KMS-11 (cell line): Measurements from ENCODE around the gene IL1RN.

Experiments
- H2AFZ ChIP-seq: fragments of 200-600 bp; sonication (generic); 2 replicates; pipeline ENCODE4 v1.6.1; 2016; ENCODE audit warnings: antibody characterized with exemption, mixed run types, low read depth
- H3K27ac ChIP-seq: fragments of 200-600 bp; sonication (generic); 2 replicates; pipeline ENCODE4 v1.6.1; 2016; ENCODE audit warnings: mild to moderate bottlenecking, mixed run types
- H3K27me3 ChIP-seq: fragments of 200-600 bp; sonication (generic); 2 replicates; pipeline ENCODE4 v1.6.1; 2017; ENCODE audit warnings: mild to moderate bottlenecking, low read depth, mixed run types, moderate library complexity; ENCODE audit not compliant: insufficient read depth
- H3K36me3 ChIP-seq: fragments of 200-600 bp; sonication (generic); 2 replicates; pipeline ENCODE4 v1.6.1; 2017; ENCODE audit warnings: mild to moderate bottlenecking, mixed run types; ENCODE audit not compliant: insufficient read depth
- H3K4me1 ChIP-seq: fragments of 200-600 bp; sonication (generic); 2 replicates; pipeline ENCODE4 v1.6.1; 2016; ENCODE audit warnings: mild to moderate bottlenecking, low read depth, mixed run types; ENCODE audit not compliant: poor library complexity, severe bottlenecking
- H3K4me2 ChIP-seq: fragments of 200-600 bp; sonication (generic); 2 replicates; pipeline ENCODE4 v1.7.0; 2016; ENCODE audit warnings: mild to moderate bottlenecking, mixed run types
- H3K4me3 ChIP-seq: fragments of 200-600 bp; sonication (generic); IDR thresholded peaks from 2 replicates; pipeline ENCODE4 v1.6.1; 2017; ENCODE audit warnings: low read depth, low read length, mixed read lengths; ENCODE audit not compliant: insufficient read depth
- H3K79me2 ChIP-seq: fragments of 200-600 bp; sonication (generic); 2 replicates; pipeline ENCODE4 v1.6.1; 2016; ENCODE audit warnings: low read depth, mixed run types; ENCODE audit not compliant: insufficient read depth
- H3K9ac ChIP-seq: fragments of 200-600 bp; sonication (generic); 2 replicates; pipeline ENCODE4 v1.6.1; 2016; ENCODE audit warnings: mild to moderate bottlenecking, mixed run types
- H4K20me1 ChIP-seq: fragments of 200-600 bp; sonication (generic); 2 replicates; pipeline ENCODE4 v1.6.1; 2016; ENCODE audit warnings: mild to moderate bottlenecking, mixed run types; ENCODE audit not compliant: insufficient read depth
- TF ChIP-seq, protein P1 (sequence below): fragments of 200-600 bp; sonication (generic); conservative IDR thresholded peaks from 2 replicates; pipeline ENCODE4 v1.6.1; 2017; ENCODE audit warnings: low read depth, mild to moderate bottlenecking, antibody characterized with exemption, low read length, moderate library complexity, mixed read lengths

The IL1RN gene

DNA sequence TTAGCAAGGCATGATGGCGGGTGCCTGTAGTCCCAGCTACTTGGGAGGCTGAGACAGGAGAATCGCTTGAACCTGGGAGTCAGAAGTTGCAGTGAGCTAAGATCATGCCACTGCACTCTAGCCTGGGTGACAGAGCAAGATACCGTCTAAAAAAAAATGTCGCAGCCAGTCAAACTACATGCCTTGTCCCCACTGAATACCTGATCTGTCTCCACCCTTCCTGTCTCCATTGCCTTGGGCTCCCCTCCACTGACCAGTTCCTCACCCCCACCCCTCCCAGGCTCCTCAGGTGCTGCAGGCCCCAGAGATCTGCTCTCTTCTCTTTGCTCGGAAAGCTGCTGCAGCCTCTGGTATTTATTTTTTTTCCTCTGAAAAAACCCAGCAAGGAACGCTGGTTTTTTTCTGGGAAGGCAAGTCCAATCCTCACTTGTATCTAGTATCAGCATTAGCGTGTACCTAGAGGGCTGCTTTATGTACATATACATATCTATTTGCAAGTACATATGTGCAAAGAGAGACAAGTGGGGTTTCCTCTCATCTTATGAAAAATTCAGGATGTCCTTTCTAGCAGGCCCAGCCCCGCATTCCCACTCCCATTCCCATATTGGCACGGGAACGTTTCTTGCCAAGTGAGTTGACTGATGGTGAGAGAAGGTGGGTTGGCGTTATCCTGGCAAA is 50.8 kb downstream of the IL1RN start:
- Histone ChIP-seq H3K9ac (no peak overlapping the region), H3K79me2 (0 out of 2 replicates have a peak, but pooled peaks cover 4% of the 10 kb centered on the region), H3K4me3 (no peak overlapping the region), H3K27me3 (no peaks in the 10 kb centered on the region), H3K4me2 (no peak overlapping the region), H3K27ac (no peak overlapping the region), H4K20me1 (no peaks in the 10 kb centered on the region), H3K36me3 (no peaks in the 10 kb centered on the region), H3K4me1 (peaks cover 8% of the 10 kb centered on the region), H2AFZ (no peak overlapping the region)
- TF ChIP-seq, protein P1, sequence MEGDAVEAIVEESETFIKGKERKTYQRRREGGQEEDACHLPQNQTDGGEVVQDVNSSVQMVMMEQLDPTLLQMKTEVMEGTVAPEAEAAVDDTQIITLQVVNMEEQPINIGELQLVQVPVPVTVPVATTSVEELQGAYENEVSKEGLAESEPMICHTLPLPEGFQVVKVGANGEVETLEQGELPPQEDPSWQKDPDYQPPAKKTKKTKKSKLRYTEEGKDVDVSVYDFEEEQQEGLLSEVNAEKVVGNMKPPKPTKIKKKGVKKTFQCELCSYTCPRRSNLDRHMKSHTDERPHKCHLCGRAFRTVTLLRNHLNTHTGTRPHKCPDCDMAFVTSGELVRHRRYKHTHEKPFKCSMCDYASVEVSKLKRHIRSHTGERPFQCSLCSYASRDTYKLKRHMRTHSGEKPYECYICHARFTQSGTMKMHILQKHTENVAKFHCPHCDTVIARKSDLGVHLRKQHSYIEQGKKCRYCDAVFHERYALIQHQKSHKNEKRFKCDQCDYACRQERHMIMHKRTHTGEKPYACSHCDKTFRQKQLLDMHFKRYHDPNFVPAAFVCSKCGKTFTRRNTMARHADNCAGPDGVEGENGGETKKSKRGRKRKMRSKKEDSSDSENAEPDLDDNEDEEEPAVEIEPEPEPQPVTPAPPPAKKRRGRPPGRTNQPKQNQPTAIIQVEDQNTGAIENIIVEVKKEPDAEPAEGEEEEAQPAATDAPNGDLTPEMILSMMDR, result no peak

DNA sequence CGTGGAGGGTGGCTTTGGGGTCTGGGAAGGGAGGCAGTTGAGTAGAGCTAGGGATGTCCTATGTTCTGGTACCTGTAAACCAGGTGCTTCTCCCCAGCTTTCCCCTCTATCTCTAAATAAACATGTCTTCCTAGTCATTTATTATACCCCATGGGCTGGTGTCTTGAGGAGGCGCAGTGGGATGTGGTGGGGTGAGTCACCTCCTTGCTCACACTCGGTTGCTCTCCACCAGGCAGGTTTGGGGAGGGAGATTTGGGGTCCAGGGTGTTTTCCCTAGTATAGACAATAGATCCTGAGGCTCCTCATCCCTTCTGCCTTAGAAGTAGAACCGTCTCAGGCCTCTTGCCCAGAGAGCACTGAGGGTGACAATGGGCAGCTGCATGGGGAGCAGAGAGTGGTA is 51.5 kb downstream of the IL1RN start:
- Histone ChIP-seq H4K20me1 (no peaks in the 10 kb centered on the region), H3K9ac (no peak overlapping the region), H3K4me2 (no peak overlapping the region), H3K27me3 (no peaks in the 10 kb centered on the region), H2AFZ (no peak overlapping the region), H3K27ac (no peak overlapping the region), H3K36me3 (no peaks in the 10 kb centered on the region), H3K4me1 (peaks cover 8% of the 10 kb centered on the region), H3K79me2 (0 out of 2 replicates have a peak, but pooled peaks cover 4% of the 10 kb centered on the region), H3K4me3 (no peak overlapping the region)
- TF ChIP-seq, protein P1, result no peak

DNA sequence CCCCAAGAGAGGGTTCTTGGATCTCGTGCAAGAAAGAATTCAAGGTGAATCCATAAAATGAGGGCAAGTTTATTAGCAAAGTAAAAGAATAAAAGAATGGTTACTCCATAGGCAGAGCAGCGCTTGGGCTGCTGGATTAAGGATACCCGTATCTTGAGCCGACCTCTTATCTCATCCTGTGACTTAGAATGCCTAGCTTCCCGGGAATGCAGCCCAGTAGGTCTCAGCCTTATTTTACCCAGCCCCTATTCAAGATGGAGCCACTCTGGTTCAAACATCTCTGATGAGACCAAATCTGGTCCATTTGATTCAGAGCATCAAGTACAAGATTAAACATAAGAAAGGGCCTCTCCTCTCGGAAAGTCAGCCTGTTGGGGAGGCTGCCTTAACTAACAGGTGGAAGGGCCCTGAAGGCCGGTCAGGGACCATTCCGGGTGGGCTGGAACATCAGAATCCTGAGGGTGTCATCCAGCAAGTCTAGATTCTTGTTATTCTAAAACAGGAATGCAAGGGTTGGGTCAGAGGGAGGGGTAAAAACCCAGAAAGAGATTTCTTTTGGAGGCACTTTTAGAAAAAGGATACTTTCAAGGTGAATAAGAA is 52.1 kb downstream of the IL1RN start:
- H3K27me3 ChIP-seq, result no peaks in the 10 kb centered on the region
- 0 out of 2 replicates have a peak, but pooled peaks cover 4% of the 10 kb centered on the region for H3K79me2 ChIP-seq
- TF ChIP-seq, protein P1, result no peak
- no peak overlapping the region for H3K27ac ChIP-seq
- no peak overlapping the region for H3K9ac ChIP-seq
- no peak overlapping the region for H3K4me3 ChIP-seq
- H3K36me3 ChIP-seq, result no peaks in the 10 kb centered on the region
- H4K20me1 ChIP-seq, result no peaks in the 10 kb centered on the region
- H2AFZ ChIP-seq, result no peak overlapping the region
- no peak overlapping the region for H3K4me2 ChIP-seq
- peaks cover 8% of the 10 kb centered on the region for H3K4me1 ChIP-seq

DNA sequence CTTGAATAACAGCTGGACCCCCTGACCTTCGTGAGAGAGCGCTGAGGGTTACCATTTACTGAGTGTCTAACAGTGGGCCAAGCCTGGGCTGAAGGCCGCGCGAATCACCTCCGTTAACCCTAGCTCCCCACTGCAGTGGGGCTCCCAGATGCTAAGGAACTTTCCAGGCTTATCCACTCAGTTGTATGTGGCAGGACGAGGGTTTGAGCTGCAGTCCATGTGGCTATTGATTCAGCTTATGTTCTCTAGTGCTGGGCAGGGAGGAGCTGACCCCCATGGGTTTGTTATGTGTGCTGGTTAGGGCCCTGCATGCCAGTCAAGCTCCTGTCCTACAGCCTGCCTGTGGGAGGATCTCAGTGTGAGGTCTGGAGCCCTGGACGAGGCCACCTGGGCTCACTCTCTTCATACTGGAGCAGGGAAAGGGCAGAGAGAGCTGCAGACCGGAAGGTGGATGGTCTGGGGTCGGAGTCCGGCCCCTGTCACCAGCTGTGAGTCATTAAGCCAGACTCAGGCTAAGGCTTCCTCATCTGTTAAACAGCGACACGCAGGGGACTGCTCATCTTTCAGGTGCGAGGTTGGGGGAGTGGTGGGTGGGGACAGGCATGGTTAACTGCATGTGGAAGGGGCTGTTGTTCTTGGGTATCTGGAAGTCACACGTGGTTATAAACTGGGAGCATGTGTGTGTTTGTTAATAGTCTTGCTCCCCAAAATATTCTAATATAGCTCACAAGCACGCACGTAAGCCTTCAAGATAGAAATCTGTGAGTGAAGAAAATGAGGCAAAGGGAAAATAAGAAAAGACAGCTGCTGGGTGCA is 52.9 kb downstream of the IL1RN start:
- TF ChIP-seq, protein P1, result no peak
- no peak overlapping the region for H3K4me3 ChIP-seq
- no peaks in the 10 kb centered on the region for H3K36me3 ChIP-seq
- no peak overlapping the region for H3K4me2 ChIP-seq
- H4K20me1 ChIP-seq, result no peaks in the 10 kb centered on the region
- no peak overlapping the region for H2AFZ ChIP-seq
- H3K4me1 ChIP-seq, result peaks cover 7% of the 10 kb centered on the region
- no peak overlapping the region for H3K9ac ChIP-seq
- H3K27me3 ChIP-seq, result no peaks in the 10 kb centered on the region
- no peak overlapping the region for H3K27ac ChIP-seq
- 0 out of 2 replicates have a peak, but pooled peaks cover 4% of the 10 kb centered on the region for H3K79me2 ChIP-seq
